ENCODE measurements around the gene NR2F6.
"Not testable (repeated sequence)": the region's sequence is repeated elsewhere in the genome, so short reads cannot be mapped to it uniquely, and the experiment has no call there.

NR2F6 gene

GRCh38 chr19:17275441-17276175 lies 29.9 kb upstream of the NR2F6 start:
- in situ Hi-C loops (cut with MboI; ENCODE audit: low pct_unique_long_range_greater_than_20kb, low sequenced_read_pairs, unreplicated experiment) = no loop called here
- TF ChIP-seq, protein P1, sequence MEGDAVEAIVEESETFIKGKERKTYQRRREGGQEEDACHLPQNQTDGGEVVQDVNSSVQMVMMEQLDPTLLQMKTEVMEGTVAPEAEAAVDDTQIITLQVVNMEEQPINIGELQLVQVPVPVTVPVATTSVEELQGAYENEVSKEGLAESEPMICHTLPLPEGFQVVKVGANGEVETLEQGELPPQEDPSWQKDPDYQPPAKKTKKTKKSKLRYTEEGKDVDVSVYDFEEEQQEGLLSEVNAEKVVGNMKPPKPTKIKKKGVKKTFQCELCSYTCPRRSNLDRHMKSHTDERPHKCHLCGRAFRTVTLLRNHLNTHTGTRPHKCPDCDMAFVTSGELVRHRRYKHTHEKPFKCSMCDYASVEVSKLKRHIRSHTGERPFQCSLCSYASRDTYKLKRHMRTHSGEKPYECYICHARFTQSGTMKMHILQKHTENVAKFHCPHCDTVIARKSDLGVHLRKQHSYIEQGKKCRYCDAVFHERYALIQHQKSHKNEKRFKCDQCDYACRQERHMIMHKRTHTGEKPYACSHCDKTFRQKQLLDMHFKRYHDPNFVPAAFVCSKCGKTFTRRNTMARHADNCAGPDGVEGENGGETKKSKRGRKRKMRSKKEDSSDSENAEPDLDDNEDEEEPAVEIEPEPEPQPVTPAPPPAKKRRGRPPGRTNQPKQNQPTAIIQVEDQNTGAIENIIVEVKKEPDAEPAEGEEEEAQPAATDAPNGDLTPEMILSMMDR (IDR thresholded peaks at IDR 0.05; ENCODE audit: extremely low read depth, insufficient read depth, missing control alignments) = no peak
- DNase-seq (ENCODE audit: low spot score) = no peak

GRCh38 chr19:17274892-17275291 lies 29.2 kb upstream of the NR2F6 start:
- DNase-seq (ENCODE audit: low spot score); in situ Hi-C loops (cut with MboI; ENCODE audit: low pct_unique_long_range_greater_than_20kb, low sequenced_read_pairs, unreplicated experiment): not testable (repeated sequence)

- no peak for DNase-seq (ENCODE audit: low spot score)
- in situ Hi-C loops (cut with MboI; ENCODE audit: low pct_unique_long_range_greater_than_20kb, low sequenced_read_pairs, unreplicated experiment) = no loop called here
- TF ChIP-seq, protein P1 (IDR thresholded peaks at IDR 0.05; ENCODE audit: extremely low read depth, insufficient read depth, missing control alignments) = no peak
Measured at GRCh38 chr19:17268754-17269153, 23.0 kb upstream of the NR2F6 start.

DNA sequence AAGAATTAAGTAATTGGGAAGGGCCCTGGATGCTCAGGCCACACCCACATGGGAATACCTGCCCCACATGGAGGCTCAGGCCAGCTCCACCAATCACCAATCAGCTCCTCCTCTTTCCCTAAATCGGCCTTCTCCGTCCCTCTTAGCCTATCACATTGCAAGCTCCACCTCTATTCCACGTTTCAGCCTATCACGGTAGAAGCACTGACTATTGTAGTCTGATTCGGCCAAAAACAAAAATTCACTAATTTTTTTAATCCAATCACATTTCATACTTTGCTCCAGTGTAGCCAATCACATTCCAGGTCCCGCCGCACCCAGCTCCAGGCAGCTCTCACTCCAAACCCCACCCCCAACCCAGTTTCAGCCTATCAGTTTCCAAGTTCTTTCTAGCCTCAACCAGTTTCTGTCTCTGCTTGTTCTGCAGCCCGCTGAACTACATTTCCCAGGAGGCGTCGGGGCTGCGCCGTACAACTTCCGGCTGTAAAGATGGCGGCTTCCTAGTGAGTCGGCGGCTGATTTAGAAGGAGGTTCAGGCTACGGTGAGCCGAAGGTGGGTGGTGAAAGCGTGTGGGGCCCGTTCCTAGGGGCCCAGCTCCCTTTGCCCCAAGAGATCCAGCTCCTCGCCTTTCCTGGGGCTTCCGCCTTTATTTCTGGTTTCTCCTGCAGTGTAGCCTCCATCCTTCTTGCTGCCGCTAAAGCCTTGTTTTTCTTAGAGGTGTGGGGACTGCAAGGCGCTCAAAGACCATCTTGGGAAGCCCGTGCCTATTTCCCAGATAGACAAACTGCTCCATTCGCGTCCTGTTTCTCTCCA lies 21.5 kb upstream of the NR2F6 start, which contains the start of gene BABAM1:
Gene BABAM1 (plus strand): TSS at position 469 of the 814 bp plus-strand sequence. CDS start 1,364 bp downstream, outside the sequence.
- peak; percentile 99 for DNase-seq (ENCODE audit: low spot score)
- TF ChIP-seq, protein P1 (IDR thresholded peaks at IDR 0.05; ENCODE audit: extremely low read depth, insufficient read depth, missing control alignments) = no peak
- in situ Hi-C loops (cut with MboI; ENCODE audit: low pct_unique_long_range_greater_than_20kb, low sequenced_read_pairs, unreplicated experiment) = no loop called here

- DNase-seq (ENCODE audit: low spot score) = no peak
- TF ChIP-seq, protein P1 (IDR thresholded peaks at IDR 0.05; ENCODE audit: extremely low read depth, insufficient read depth, missing control alignments) = no peak
- in situ Hi-C loops (cut with MboI; ENCODE audit: low pct_unique_long_range_greater_than_20kb, low sequenced_read_pairs, unreplicated experiment) = no loop called here
Measured at GRCh38 chr19:17266589-17266974, 20.9 kb upstream of the NR2F6 start.

DNA sequence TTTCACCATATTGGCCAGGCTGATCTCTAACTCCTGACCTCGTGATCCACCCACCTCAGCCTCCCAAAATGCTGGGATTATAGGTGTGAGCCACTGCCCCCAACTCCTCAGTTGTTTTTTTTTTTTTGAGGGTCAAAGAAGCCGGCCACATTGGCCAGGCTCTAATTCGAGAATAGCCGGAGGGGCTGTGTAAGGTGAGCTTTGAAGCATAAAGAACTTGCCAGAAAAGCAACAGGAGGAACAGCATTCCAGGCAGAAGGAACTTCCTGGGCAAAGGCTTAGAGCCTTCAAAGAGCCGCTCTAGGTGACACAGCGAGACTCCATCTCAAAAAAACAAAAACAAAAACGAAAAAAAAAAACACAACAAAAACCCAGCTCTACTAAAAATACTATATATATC lies 20.3 kb upstream of the NR2F6 start:
- in situ Hi-C loops (cut with MboI; ENCODE audit: low pct_unique_long_range_greater_than_20kb, low sequenced_read_pairs, unreplicated experiment) = no loop called here
- DNase-seq (ENCODE audit: low spot score) = no peak
- TF ChIP-seq, protein P1 (IDR thresholded peaks at IDR 0.05; ENCODE audit: extremely low read depth, insufficient read depth, missing control alignments) = no peak

GRCh38 chr19:17264641-17264979 lies 18.9 kb upstream of the NR2F6 start, which contains the start of gene USHBP1:
USHBP1 (minus strand) TSS chr19:17264745; CDS start chr19:17264299, 446 bp downstream.
- TF ChIP-seq, protein P1 (IDR thresholded peaks at IDR 0.05; ENCODE audit: extremely low read depth, insufficient read depth, missing control alignments) = no peak
- in situ Hi-C loops (cut with MboI; ENCODE audit: low pct_unique_long_range_greater_than_20kb, low sequenced_read_pairs, unreplicated experiment) = no loop called here
- DNase-seq (ENCODE audit: low spot score) = no peak
